A673 (cell line): ENCODE results near the gene KLHL26.

Experiments
- CTCF ChIP-seq: fragments of 300-800, 200-600 bp; sonication (generic); conservative IDR thresholded peaks from 2 replicates; pipeline ENCODE4 v1.5.1; 2017; ENCODE audit warnings: low read depth, mild to moderate bottlenecking, antibody characterized with exemption, low read length, moderate library complexity, mixed read lengths
- EZH2 ChIP-seq: fragments of 200-600 bp; sonication (generic); IDR thresholded peaks from 2 replicates; pipeline ENCODE4 v1.6.1; 2017; ENCODE audit warnings: borderline replicate concordance, low read depth, mild to moderate bottlenecking, mixed read lengths, antibody characterized with exemption, low read length; ENCODE audit not compliant: poor library complexity, severe bottlenecking

GRCh38 chr19:18696023-18696422, 59.2 kb downstream of the KLHL26 start:
- TF ChIP-seq EZH2 (no peak), CTCF (no peak)
